ENCODE results near the gene TMEM272. TPM values are rescaled to one million over a fixed set of nuclear protein-coding genes. Genes with fewer than 3 reads are reported as not detected.

TMEM272 gene
- under 1 TPM in 1 of 9 donors, not detected in 8; 0.17 TPM for total RNA-seq
- under 1 TPM in 2 of 3 donors, not detected in 1; 0.03 to 0.05 TPM for polyA plus RNA-seq
- long read RNA-seq, donor 1, result 0 reads
- long read RNA-seq, donor 2, result 0 reads
- long read RNA-seq, donor 3, result 0 reads
- long read RNA-seq, donor 4, result 0 reads
- long read RNA-seq, donor 5, result 0 reads
- long read RNA-seq, donor 6, result 0 reads
- long read RNA-seq, donor 7, result 0 reads
- long read RNA-seq, donor 8, result 0 reads
- long read RNA-seq, donor 9, result 0 reads
- long read RNA-seq, donor 10, result 0 reads

GRCh38 chr13:51844862-51845573, at the start of gene TMEM272:
TSS of gene TMEM272 (minus strand) at chr13:51845177. CDS start at chr13:51838530, 6,647 bp downstream.
- intact Hi-C loops (cut with DNase I), result no loop called here
- WGBS, 4 donors, result 28 to 35% (median 32%) methylated on average over 20 of the region's 20 CpGs

GRCh38 chr13:51894239-51894638, 49.3 kb upstream of the TMEM272 start:
- H3K9me3 ChIP-seq (replicated peaks in 1 of 3), result no peaks in the 10 kb centered on the region
- no peak for DNase-seq
- no peaks in the 10 kb centered on the region for H3K4me1 ChIP-seq (replicated peaks in 1 of 2)
- WGBS, 4 donors, result 90 to 92% (median 91%) methylated on average over 4 of the region's 4 CpGs
- intact Hi-C loops (cut with DNase I), result no loop called here
- H3K36me3 ChIP-seq (replicated peaks in 1 of 2), result no peaks in the 10 kb centered on the region
- no peaks in the 10 kb centered on the region for H3K27me3 ChIP-seq
- no peak for TF ChIP-seq CTCF (IDR thresholded peaks at IDR 0.05)
- no peak for TF ChIP-seq POLR2A (IDR thresholded peaks at IDR 0.05)
- H3K27ac ChIP-seq, result no peak overlapping the region
- no peak overlapping the region for H3K4me3 ChIP-seq

More at GRCh38 chr13:51844862-51845573, at the start of gene TMEM272:
- no peak for TF ChIP-seq POLR2A (IDR thresholded peaks at IDR 0.05)
- peak; percentile 56 to 89 (median 73) for TF ChIP-seq CTCF (IDR thresholded peaks at IDR 0.05)
- peak; percentile 32 to 70 (median 56) for DNase-seq
- no peaks in the 10 kb centered on the region for H3K36me3 ChIP-seq (replicated peaks in 1 of 2)
- H3K4me1 ChIP-seq (replicated peaks in 1 of 2), result peaks cover 0 to 9% of the 10 kb centered on the region in 2 donors
- no peak within 1 kb of the TSS for H3K27ac ChIP-seq
- no peaks in the 10 kb centered on the region for H3K9me3 ChIP-seq (replicated peaks in 1 of 3)
- no peaks in the 10 kb centered on the region for H3K27me3 ChIP-seq
- peak within 1 kb of the TSS in 1 of 4 donors; percentile 16 for H3K4me3 ChIP-seq

- no peaks in the 10 kb centered on the region for H3K9me3 ChIP-seq (replicated peaks in 1 of 3)
- intact Hi-C loops (cut with DNase I), result no loop called here
- no peak for TF ChIP-seq CTCF (IDR thresholded peaks at IDR 0.05)
- no peak for TF ChIP-seq POLR2A (IDR thresholded peaks at IDR 0.05)
- DNase-seq, result peak in 1 of 7 donors; percentile 2
- no peak overlapping the region for H3K27ac ChIP-seq
- no peaks in the 10 kb centered on the region for H3K4me1 ChIP-seq (replicated peaks in 1 of 2)
- 62 to 78% (median 75%) methylated on average over 3 of the region's 3 CpGs for WGBS, 4 donors
- H3K36me3 ChIP-seq (replicated peaks in 1 of 2), result no peaks in the 10 kb centered on the region
- no peaks in the 10 kb centered on the region for H3K27me3 ChIP-seq
- no peak overlapping the region for H3K4me3 ChIP-seq
These were observed 47.7 kb upstream of the TMEM272 start for GRCh38 chr13:51892657-51893056.

- 63 to 76% (median 68%) methylated on average over 2 of the region's 2 CpGs for WGBS, 4 donors
- DNase-seq, result no peak
- H3K9me3 ChIP-seq (replicated peaks in 1 of 3), result no peaks in the 10 kb centered on the region
- no peak overlapping the region for H3K27ac ChIP-seq
- intact Hi-C loops (cut with DNase I), result no loop called here
- no peak for TF ChIP-seq POLR2A (IDR thresholded peaks at IDR 0.05)
- no peaks in the 10 kb centered on the region for H3K4me1 ChIP-seq (replicated peaks in 1 of 2)
- H3K4me3 ChIP-seq, result no peak overlapping the region
- no peaks in the 10 kb centered on the region for H3K36me3 ChIP-seq (replicated peaks in 1 of 2)
- H3K27me3 ChIP-seq, result no peaks in the 10 kb centered on the region
These were observed 42.5 kb upstream of the TMEM272 start for GRCh38 chr13:51887468-51887867.
